ENCODE results near the gene GRK5. TPM values are rescaled to one million over a fixed set of nuclear protein-coding genes. Genes with fewer than 3 reads are reported as not detected.
"Not testable (repeated sequence)": the region's sequence is repeated elsewhere in the genome, so short reads cannot be mapped to it uniquely, and the experiment has no call there.

Gene GRK5
- total RNA-seq, 1 donor: 20.5 TPM

DNA sequence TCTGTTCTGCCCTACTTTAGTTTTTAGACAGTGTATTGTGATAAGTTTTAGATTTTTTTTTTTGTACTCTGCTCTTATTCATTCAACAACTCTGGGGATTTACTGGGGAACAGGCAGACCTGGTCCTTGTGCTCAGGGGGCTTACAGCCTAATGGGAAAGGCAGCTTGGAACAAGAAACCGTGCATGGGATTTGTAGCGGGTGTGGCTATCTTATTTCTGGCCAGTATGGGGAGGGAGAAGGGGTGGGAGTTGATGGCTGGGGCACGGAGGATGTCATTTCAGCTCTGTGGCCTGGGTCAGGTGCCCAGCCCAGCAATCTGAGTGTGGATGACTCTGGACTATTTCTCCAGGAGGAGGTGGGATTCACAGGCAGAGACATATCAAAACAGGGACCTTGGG lies 47.0 kb downstream of the GRK5 start:
- no peak overlapping the region for H3K4me3 ChIP-seq (ENCODE audit: low read depth, low read length)
- peak; percentile 49 for DNase-seq (ENCODE audit: low read depth)
- TF ChIP-seq, protein P1, sequence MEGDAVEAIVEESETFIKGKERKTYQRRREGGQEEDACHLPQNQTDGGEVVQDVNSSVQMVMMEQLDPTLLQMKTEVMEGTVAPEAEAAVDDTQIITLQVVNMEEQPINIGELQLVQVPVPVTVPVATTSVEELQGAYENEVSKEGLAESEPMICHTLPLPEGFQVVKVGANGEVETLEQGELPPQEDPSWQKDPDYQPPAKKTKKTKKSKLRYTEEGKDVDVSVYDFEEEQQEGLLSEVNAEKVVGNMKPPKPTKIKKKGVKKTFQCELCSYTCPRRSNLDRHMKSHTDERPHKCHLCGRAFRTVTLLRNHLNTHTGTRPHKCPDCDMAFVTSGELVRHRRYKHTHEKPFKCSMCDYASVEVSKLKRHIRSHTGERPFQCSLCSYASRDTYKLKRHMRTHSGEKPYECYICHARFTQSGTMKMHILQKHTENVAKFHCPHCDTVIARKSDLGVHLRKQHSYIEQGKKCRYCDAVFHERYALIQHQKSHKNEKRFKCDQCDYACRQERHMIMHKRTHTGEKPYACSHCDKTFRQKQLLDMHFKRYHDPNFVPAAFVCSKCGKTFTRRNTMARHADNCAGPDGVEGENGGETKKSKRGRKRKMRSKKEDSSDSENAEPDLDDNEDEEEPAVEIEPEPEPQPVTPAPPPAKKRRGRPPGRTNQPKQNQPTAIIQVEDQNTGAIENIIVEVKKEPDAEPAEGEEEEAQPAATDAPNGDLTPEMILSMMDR (IDR thresholded peaks at IDR 0.05; ENCODE audit: insufficient read depth, low read length): no peak

DNA sequence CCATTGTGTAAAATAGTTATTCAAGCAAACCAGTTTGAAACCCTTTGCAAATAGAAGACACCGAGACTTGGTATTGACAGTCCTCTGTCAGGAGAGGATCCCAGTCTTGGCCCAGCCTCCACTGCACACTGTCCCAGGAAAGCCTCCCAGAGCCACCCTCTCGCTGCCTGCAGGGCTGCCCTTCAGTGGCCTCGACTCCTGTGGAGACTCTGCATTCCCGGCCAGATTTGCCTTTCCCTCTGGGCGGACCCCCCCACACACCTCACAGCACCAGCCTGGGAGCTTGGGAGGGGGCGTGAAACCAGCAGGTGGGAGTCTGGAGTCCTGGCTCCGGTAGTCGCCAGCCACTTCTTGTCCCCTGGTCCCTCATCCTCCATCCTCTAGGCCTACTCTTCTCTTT lies 48.7 kb downstream of the GRK5 start:
- no peak for DNase-seq (ENCODE audit: low read depth)
- TF ChIP-seq, protein P1 (IDR thresholded peaks at IDR 0.05; ENCODE audit: insufficient read depth, low read length): no peak
- H3K4me3 ChIP-seq (ENCODE audit: low read depth, low read length): no peak overlapping the region

DNA sequence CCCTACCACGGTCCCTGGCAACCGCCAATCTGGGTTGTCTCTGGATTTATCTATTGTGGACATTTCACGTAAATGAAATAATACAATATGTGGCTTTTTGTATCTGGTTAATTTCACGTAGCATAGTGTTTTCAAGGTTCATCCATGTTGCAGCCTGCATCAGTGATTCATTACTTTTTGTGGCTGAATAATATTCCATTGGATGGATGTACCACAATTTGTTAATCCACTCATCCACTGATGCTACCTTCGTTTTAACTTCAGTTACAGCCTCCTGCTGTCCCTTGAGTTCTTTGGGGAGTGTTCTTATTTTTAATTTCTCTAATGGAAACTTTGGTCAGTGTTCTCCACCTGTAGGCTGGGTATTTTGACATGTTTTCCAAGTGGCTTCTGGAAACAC lies 49.5 kb downstream of the GRK5 start:
- DNase-seq (ENCODE audit: low read depth): no peak
- TF ChIP-seq, protein P1 (IDR thresholded peaks at IDR 0.05; ENCODE audit: insufficient read depth, low read length): no peak
- H3K4me3 ChIP-seq (ENCODE audit: low read depth, low read length): no peak overlapping the region

- no peak overlapping the region for H3K4me3 ChIP-seq (ENCODE audit: low read depth, low read length)
- TF ChIP-seq, protein P1 (IDR thresholded peaks at IDR 0.05; ENCODE audit: insufficient read depth, low read length): no peak
- no peak for DNase-seq (ENCODE audit: low read depth)
Measured at GRCh38 chr10:119257899-119258419, 50.6 kb downstream of the GRK5 start.

DNA sequence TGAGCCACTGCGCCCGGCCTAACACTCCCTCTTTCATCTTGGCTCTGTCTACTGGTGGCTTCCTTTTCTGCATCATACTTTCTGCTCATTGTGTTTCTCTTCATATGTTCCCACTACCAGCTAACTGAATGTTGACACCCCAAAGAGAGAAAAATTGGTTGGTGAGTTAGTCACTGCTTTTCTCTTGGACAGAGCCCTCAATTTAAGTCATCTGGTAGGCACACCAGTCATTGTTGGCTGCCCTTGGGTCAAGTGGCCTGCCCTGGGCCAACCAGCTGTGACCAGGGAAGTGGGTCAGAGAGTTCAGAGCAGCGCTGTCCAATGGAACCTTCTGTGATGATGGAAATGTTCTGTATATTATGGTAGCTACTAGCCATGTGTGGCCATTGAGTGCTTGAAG lies 52.0 kb downstream of the GRK5 start:
- TF ChIP-seq, protein P1 (IDR thresholded peaks at IDR 0.05; ENCODE audit: insufficient read depth, low read length): no peak
- no peak for DNase-seq (ENCODE audit: low read depth)
- no peak overlapping the region for H3K4me3 ChIP-seq (ENCODE audit: low read depth, low read length)

DNA sequence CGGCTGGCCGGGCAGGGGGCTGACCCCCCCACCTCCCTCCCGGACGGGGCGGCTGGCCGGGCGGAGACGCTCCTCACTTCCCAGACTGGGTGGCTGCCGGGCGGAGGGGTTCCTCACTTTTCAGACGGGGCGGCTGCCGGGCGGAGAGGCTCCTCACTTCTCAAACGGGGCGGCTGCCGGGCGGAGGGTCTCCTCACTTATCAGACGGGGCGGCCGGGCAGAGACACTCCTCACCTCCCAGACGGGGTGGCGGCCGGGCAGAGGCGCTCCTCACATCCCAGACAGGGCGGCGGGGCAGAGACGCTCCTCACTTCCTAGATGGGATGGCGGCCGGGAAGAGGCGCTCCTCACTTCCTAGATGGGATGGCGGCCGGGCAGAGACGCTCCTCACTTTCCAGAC lies 53.6 kb downstream of the GRK5 start:
- DNase-seq (ENCODE audit: low read depth): not testable (repeated sequence)

GRCh38 chr10:119263951-119264617 lies 56.7 kb downstream of the GRK5 start:
- TF ChIP-seq, protein P1 (IDR thresholded peaks at IDR 0.05; ENCODE audit: insufficient read depth, low read length): no peak
- H3K4me3 ChIP-seq (ENCODE audit: low read depth, low read length): no peak overlapping the region
- peak; percentile 58 for DNase-seq (ENCODE audit: low read depth)

More for the DNA sequence above, 53.6 kb downstream of the GRK5 start:
- H3K4me3 ChIP-seq (ENCODE audit: low read depth, low read length): not testable (repeated sequence)

All from fibroblast of the aortic adventitia (primary cell).